NCI-H2029 (cell line): Measurements from ENCODE around the gene IGFLR1.

Experiments
- DNase-seq: peaks from one replicate; lab custom pipeline; 2025; lab: John Stamatoyannopoulos, UW

Gene IGFLR1

GRCh38 chr19:35723671-35724070 lies 18.6 kb downstream of the IGFLR1 start:
- DNase-seq: no peak

GRCh38 chr19:35722897-35723296 lies 19.4 kb downstream of the IGFLR1 start:
- DNase-seq: no peak

DNA sequence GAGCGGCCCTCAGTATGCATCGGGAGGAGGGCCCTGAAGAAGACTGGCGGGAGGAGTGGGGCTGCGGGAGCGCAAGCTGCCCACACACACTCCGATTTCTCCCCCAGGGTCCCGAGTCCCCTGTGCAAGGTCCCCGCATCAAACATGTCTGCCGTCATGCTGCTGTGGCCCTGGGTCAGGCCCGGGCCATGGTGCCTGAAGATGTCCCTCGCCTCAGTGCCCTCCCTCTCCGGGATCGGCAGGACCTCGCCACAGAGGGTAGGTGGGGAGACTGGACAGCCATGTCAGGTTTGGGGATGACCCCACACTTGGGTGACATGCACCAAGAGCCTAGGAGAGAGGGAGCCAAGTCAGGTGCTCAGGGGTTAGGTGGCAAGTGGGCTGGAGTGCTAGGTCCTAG lies 19.8 kb downstream of the IGFLR1 start:
- DNase-seq: no peak

DNA sequence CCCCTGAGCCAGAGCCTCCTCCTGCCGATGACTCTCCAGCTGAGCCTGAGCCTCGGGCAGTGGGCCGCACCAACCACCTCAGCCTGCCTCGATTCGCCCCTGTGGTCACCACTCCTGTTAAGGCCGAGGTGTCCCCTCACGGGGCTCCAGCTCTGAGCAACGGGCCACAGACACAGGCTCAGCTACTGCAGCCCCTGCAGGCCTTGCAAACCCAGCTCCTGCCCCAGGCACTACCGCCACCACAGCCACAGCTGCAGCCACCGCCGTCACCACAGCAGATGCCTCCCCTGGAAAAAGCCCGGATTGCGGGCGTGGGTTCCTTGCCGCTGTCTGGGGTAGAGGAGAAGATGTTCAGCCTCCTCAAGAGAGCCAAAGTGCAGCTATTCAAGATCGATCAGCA lies 20.9 kb downstream of the IGFLR1 start:
- no peak for DNase-seq

DNA sequence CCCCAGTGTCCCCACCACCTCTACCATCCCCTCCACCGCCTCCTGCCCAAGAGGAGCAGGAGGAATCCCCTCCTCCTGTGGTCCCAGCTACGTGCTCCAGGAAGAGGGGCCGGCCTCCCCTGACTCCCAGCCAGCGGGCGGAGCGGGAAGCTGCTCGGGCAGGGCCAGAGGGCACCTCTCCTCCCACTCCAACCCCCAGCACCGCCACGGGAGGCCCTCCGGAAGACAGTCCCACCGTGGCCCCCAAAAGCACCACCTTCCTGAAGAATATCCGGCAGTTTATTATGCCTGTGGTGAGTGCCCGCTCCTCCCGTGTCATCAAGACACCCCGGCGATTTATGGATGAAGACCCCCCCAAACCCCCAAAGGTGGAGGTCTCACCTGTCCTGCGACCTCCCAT lies 21.6 kb downstream of the IGFLR1 start:
- no peak for DNase-seq

GRCh38 chr19:35720163-35720524 lies 22.1 kb downstream of the IGFLR1 start:
- DNase-seq: no peak

GRCh38 chr19:35719402-35720162 lies 22.7 kb downstream of the IGFLR1 start:
- DNase-seq: no peak

DNA sequence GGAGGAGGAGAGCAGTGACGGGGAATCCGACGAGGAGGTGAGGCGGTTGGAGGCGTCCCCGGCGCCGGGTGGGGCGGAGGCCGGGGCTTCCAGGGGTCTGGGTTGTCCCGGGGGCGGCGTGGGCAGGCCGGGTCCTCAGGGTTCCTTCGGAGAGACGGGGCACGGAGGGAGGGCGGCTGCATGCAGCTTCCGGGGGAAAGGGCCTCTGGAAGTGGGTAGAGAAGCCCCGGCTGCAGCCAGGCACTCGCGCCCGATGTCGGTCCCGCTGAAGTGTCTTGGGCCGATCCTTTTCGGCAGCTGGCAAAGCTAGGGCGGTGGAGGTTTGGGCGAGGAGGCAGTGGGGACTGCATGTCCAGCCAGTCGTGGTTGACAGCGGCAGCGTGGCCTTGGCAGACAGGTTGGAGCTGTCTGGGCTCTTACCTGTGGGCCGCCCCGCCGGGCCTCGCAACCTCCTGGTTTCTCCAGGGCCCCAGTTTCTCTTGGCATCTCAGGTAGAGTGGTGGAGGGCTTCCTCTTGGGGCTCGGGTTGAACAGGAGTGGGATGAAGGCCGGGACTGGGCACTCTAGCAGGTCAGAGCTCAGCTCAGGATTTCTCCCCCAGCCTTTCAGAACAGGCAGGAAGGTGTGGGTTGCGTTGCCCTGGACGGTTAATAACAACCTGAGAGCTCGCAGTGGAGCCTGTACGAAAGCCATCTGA lies 23.8 kb downstream of the IGFLR1 start:
- DNase-seq: no peak

GRCh38 chr19:35717665-35718344 lies 24.4 kb downstream of the IGFLR1 start, which contains the start of gene KMT2B:
Gene KMT2B (plus strand): TSS chr19:35718003. CDS start chr19:35718019, 16 bp downstream.
- DNase-seq: no peak

DNA sequence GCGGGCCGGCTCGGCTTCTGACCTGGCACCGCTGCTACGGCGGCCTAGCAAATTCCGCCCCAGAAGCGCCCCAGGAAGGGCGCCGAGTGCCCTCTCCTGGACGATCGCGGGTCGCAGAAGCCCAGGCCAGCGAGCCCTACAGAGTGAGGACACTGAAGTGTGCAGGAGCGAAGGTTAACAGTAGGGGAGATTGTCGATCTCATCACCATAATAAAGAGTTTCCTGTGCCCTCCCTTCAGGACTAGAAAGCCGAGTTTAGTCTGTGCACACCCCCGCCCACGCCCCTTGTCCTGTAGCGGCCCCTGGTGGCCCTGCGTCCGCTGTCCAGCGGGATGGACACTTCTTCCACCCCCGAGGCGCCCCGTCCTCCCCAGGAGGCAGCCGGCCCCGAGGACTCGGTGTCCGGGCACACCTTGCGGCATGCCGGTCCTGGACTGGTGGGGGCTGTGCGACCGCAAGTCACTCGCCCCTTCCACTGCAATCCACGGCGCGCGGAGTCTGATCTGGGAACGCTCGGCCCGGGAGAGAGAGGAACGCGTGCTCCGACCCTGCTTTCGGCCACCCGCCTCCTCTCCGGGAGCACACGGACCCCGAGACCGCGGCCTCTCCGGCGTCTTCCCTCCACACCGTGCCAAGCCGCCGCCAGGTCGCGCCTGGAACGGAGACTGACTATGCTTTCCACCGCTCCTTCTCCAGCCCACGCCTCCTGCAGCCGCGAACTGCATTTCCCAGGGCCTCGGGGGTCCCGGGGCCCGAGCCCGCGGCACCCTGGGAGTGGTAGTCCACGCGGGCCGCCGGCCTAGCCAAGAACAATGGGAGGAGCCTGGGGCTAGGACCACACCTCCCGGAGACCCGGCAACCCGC lies 25.2 kb downstream of the IGFLR1 start:
- peak; percentile 91 for DNase-seq

GRCh38 chr19:35715981-35716800 lies 26.1 kb downstream of the IGFLR1 start:
- DNase-seq: no peak

GRCh38 chr19:35715355-35715809 lies 26.9 kb downstream of the IGFLR1 start:
- no peak for DNase-seq

- no peak for DNase-seq
Observed at GRCh38 chr19:35714601-35715354, 27.5 kb downstream of the IGFLR1 start.

DNA sequence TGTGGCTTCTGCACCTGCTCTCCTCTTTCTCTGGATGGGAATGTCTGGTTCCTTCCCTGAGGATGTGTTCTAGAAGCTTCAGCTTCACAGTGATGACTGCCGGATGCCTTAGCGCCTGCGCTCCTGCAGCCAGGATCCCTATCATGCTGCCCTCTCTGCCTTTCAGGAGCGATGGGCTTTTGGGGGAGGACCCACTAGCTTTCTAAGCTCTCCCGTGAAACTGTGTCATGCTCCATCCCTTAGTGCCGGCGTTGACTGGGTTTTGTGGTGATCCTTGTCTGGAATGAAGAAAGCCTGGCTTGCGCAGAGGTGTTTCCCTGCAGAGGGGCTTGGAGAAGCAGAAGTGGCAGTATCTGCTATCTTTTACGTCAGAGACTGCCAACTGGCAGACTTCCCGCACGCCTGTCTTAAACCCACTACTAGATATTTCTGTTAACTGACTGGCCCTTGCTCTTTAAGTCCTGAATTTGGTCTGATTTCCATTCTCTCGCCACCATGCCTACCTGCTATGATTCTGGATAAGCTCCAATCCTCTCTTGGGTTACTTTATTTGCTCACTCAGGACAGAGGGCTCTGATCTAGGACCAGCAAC lies 28.3 kb downstream of the IGFLR1 start:
- no peak for DNase-seq

DNA sequence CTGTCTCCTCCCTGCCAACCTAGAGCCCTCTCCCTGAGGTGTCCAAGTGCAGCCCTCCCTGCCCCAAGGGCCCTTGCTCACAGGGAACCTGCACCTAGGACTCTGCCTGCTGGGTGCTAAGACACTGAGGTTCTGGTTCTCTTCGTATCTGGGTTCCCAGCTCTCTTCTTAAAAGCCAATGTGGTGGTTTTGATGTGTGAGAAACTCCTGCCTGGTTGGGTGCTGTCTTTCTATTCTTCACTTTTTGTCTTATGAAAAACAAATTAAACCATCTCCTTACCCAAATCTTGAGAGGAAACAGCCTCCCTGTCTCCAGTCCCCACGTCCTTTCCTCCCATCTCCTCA lies 28.8 kb downstream of the IGFLR1 start:
- DNase-seq: no peak

- no peak for DNase-seq
Observed at GRCh38 chr19:35712567-35713505, 29.4 kb downstream of the IGFLR1 start.

DNA sequence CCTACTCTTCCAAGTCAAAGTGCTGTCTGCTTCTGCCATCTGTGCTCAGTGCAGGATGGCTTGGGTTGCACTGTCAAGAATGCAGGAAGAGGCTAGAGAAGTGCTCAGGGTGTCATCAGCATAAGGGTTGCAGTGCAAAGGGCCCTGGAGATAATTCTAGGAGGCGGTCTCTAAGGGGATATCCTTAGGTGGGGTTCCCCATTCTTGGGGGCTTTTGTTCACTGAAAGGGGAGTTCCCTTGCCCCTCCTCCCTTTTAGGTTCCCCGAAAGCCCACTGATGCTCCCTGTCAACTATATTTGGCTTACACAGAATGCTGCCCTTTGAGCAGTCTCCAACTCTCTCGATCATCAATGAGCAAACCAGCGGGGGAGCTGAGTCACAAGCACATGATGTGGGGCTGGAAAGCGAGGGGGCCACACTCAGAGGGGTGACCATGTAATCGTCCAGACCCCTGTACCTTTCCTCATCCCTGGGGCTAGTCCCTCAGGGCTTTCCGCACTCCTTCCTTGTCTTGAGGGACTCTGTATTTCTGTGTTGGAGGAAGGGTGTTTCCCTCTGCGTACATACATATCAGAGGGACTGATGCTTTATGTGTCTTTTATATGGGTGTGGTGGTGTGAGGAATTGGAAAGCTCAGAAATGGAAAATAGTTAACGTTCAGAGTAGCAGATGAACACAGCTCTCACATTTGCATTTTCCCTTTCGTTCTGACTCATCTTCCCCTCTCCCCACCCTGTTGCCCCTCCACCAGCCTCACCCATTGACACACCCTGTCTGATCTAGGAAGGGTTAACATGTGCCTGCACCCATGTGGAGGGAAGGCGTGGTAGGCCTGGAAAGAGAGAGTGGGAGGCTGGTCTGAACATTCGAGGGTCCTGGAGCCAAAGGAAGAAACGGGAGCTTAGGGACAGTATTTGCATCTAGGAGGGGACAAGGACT lies 31.2 kb downstream of the IGFLR1 start:
- DNase-seq: no peak

DNA sequence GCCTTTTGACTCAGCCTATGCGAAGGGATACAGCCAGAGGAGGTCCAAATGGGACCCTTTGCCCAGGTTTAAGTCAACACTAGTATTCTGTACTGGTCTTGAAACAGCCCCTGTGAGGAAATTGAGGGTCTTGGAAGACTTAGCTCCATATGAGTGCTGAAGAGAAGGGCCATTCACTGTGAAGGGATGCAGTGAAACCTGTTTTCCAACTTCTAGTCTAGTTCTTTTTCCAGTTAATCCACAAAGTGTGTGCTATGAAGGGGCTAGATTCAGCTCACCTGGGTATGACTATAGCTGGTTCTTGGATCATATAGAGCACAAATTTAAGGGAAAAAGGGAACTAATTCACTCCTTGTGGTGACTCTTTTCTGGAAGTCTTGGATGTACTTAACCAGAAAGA lies 33.9 kb downstream of the IGFLR1 start:
- DNase-seq: no peak
